ENCODE data around the gene MUC15.

Gene MUC15

DNA sequence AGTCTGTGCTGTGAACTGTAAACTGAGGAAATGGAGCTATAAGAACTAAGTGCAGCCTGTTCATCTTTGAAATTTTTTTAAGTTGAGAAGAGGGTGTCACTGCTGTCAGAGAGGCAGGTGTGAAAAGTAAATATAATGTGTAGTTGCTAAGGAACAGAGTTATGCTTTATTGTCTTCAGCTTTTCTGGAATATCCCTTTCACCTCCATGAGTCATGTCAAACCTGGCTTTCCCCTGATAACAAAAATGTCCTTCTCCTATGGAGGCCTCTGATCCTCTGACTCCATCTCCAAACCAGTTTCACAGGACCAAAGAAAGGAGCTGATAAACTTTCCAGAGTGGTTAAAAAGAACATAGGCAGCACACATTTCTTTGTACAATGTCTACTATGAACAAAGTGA is 12.8 kb upstream of the MUC15 start:
- Mint-ChIP-seq H3K36me3 (no peaks in the 10 kb centered on the region), H3K4me1 (no peaks in the 10 kb centered on the region), H3K27ac (no peak overlapping the region), H3K4me3 (no peak overlapping the region), H3K9me3 (peaks cover 7% of the 10 kb centered on the region)
- DNase-seq (ENCODE audit: low spot score in 2 of 2) (no peak), ATAC-seq (no peak)

DNA sequence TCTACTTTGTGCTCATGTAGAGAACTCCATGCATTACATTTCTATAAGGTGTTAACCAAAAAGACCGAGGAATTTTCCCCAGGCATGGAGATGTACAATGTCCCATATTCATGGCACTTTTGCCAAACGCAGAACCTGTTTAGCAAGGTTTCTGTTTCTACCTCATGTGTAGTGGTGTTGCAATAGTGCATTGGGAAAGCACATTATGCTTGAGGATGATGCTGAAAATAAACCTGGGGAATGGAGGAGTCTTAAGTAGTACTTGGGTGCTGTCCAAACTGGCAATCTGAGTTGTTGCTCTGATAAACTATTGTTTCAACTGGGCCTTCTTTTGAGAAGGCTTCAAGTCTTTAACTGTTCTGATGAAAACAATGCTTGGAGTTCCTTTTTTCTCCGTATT is 11.5 kb upstream of the MUC15 start:
- DNase-seq (ENCODE audit: low spot score in 2 of 2) (no peak), ATAC-seq (no peak)
- Mint-ChIP-seq H3K9me3 (peaks cover 7% of the 10 kb centered on the region), H3K36me3 (no peaks in the 10 kb centered on the region), H3K4me1 (no peaks in the 10 kb centered on the region), H3K27ac (no peak overlapping the region), H3K4me3 (no peak overlapping the region)

DNA sequence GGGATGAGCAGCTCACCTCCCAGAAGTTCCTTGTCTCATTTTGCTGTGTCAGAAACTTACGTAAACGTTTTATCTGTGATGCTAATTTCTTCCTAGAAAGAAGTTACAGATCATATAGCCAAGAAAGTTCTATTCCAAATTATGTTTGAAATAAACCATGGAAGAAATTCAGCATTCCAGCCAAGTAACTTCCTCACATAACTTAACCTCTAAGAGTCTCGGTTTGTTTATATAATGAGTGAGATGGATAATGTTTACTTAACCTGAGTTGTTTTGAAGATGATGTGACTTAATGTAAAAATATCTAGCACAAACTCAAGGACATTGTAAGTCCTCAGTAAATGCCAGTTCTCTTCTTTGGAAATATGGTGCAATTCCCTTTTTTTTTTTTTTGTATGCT is 8.9 kb upstream of the MUC15 start:
- H3K36me3 Mint-ChIP-seq: no peaks in the 10 kb centered on the region
- peaks cover 7% of the 10 kb centered on the region for H3K9me3 Mint-ChIP-seq
- no peaks in the 10 kb centered on the region for H3K4me1 Mint-ChIP-seq
- ATAC-seq (no peak), DNase-seq (ENCODE audit: low spot score in 2 of 2) (no peak)
- no peak overlapping the region for H3K4me3 Mint-ChIP-seq
- no peak overlapping the region for H3K27ac Mint-ChIP-seq

DNA sequence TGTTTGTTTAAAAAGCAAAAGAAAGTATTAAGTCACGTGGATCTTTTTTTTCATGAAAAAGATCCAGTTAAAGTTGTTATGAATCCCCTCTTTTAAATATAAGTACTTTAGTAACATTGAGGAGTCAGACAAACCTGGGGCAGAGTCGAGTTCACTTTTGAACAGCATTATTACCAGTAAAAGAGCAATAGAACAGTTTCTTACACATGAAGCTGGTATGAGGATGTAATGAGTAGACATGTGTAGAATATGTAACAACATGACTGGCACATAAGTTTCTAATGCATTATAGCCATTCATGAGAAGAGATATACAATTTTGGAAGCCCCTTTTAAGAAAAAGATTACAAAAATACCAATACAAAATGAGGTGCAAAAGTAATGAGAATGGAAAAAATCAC is 7.6 kb upstream of the MUC15 start:
- no peaks in the 10 kb centered on the region for H3K4me1 Mint-ChIP-seq
- ATAC-seq (no peak), DNase-seq (ENCODE audit: low spot score in 2 of 2) (no peak)
- H3K9me3 Mint-ChIP-seq: peaks cover 5% of the 10 kb centered on the region
- H3K4me3 Mint-ChIP-seq: no peak overlapping the region
- no peaks in the 10 kb centered on the region for H3K36me3 Mint-ChIP-seq
- no peak overlapping the region for H3K27ac Mint-ChIP-seq

- no peak overlapping the region for H3K27ac Mint-ChIP-seq
- H3K4me1 Mint-ChIP-seq: no peaks in the 10 kb centered on the region
- peaks cover 5% of the 10 kb centered on the region for H3K9me3 Mint-ChIP-seq
- no peaks in the 10 kb centered on the region for H3K36me3 Mint-ChIP-seq
- H3K4me3 Mint-ChIP-seq: no peak overlapping the region
- DNase-seq (ENCODE audit: low spot score in 2 of 2): no peak
- ATAC-seq: no peak
Observed at GRCh38 chr11:26578998-26579661, 7.1 kb upstream of the MUC15 start.

GRCh38 chr11:26575946-26576345 is 3.9 kb upstream of the MUC15 start:
- peaks cover 3% of the 10 kb centered on the region for H3K9me3 Mint-ChIP-seq
- ATAC-seq (no peak), DNase-seq (ENCODE audit: low spot score in 2 of 2) (no peak)
- H3K4me1 Mint-ChIP-seq: no peaks in the 10 kb centered on the region
- H3K27ac Mint-ChIP-seq: no peak overlapping the region
- H3K36me3 Mint-ChIP-seq: no peaks in the 10 kb centered on the region
- no peak overlapping the region for H3K4me3 Mint-ChIP-seq

DNA sequence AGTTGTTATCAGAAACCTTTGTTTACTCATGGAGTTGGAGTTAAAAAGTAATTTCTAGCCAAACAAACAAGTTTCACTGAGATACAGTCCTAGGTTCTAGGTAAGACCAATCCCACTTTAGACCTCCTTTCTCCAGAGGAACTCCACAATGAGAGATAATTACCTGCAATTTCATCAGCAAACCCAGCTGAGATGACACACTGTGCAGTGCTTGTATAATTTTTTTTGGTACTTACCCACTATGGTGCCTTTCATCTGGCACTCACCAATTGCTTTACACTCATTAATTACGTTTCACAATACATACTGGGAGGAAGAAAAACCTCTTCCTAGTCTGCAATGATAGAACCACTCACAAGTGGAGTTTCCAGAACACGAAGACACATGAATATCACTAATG is 1.8 kb upstream of the MUC15 start:
- no peak overlapping the region for H3K4me3 Mint-ChIP-seq
- no peak overlapping the region for H3K27ac Mint-ChIP-seq
- H3K4me1 Mint-ChIP-seq: no peaks in the 10 kb centered on the region
- no peaks in the 10 kb centered on the region for H3K36me3 Mint-ChIP-seq
- no peak for DNase-seq (ENCODE audit: low spot score in 2 of 2)
- H3K9me3 Mint-ChIP-seq: no peaks in the 10 kb centered on the region
- ATAC-seq: no peak

GRCh38 chr11:26572770-26573402 is 823 bp upstream of the MUC15 start:
- ATAC-seq (no peak), DNase-seq (ENCODE audit: low spot score in 2 of 2) (no peak)
- Mint-ChIP-seq H3K4me3 (no peak overlapping the region), H3K4me1 (no peaks in the 10 kb centered on the region), H3K27ac (no peak overlapping the region), H3K36me3 (no peaks in the 10 kb centered on the region), H3K9me3 (no peaks in the 10 kb centered on the region)

- H3K4me1 Mint-ChIP-seq: no peaks in the 10 kb centered on the region
- peaks cover 6% of the 10 kb centered on the region for H3K9me3 Mint-ChIP-seq
- no peak overlapping the region for H3K4me3 Mint-ChIP-seq
- H3K36me3 Mint-ChIP-seq: no peaks in the 10 kb centered on the region
- H3K27ac Mint-ChIP-seq: no peak overlapping the region
- ATAC-seq (no peak), DNase-seq (ENCODE audit: low spot score in 2 of 2) (no peak)
Observed at GRCh38 chr11:26569646-26570045, 2.4 kb downstream of the MUC15 start.

DNA sequence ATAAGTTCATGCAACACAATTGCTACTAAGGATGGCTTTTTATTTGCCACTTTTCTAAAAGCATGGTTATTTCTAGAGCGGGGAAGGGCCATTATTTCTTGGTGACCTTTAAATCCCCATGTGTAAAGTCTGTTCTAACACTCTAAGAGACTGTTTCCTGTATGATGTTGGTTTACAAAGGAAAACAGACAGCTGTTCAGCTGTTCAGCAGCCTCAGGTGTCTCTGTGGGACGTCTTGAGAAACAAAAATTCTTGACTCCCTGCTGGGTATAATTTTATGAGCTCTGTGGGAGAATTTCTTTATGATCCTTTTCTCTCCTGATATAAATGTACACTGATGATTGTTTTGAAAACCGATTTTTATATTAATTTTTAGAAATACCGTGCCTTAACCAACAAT is 13.9 kb downstream of the MUC15 start:
- no peaks in the 10 kb centered on the region for H3K4me1 Mint-ChIP-seq
- no peaks in the 10 kb centered on the region for H3K36me3 Mint-ChIP-seq
- ATAC-seq (no peak), DNase-seq (ENCODE audit: low spot score in 2 of 2) (no peak)
- peaks cover 9% of the 10 kb centered on the region for H3K9me3 Mint-ChIP-seq
- H3K4me3 Mint-ChIP-seq: no peak overlapping the region
- H3K27ac Mint-ChIP-seq: no peak overlapping the region

DNA sequence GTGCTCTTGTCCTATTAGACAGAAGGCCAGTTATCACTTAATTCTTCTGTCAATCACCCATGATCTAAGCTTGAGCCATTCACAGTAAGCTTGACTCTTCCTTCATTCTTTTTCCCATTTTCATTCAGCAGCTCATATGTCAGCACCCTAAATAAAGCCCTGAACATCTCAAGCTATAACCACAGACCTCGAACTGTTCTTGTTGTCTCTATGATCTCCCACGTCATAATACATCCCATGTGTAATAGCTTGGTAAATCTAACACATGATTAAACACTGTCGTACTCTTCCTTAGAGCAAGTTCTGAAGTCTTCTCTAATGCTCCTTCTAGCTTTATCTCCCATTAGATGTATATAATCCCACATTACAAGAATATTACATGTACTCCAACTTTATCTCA is 14.4 kb downstream of the MUC15 start:
- DNase-seq (ENCODE audit: low spot score in 2 of 2) (no peak), ATAC-seq (no peak)
- H3K9me3 Mint-ChIP-seq: peaks cover 9% of the 10 kb centered on the region
- H3K4me1 Mint-ChIP-seq: no peaks in the 10 kb centered on the region
- no peak overlapping the region for H3K27ac Mint-ChIP-seq
- no peak overlapping the region for H3K4me3 Mint-ChIP-seq
- no peaks in the 10 kb centered on the region for H3K36me3 Mint-ChIP-seq

- no peak for DNase-seq (ENCODE audit: low spot score in 2 of 2)
- no peaks in the 10 kb centered on the region for H3K36me3 Mint-ChIP-seq
- H3K9me3 Mint-ChIP-seq: peaks cover 12% of the 10 kb centered on the region
Observed at GRCh38 chr11:26556582-26556981, 15.5 kb downstream of the MUC15 start.

DNA sequence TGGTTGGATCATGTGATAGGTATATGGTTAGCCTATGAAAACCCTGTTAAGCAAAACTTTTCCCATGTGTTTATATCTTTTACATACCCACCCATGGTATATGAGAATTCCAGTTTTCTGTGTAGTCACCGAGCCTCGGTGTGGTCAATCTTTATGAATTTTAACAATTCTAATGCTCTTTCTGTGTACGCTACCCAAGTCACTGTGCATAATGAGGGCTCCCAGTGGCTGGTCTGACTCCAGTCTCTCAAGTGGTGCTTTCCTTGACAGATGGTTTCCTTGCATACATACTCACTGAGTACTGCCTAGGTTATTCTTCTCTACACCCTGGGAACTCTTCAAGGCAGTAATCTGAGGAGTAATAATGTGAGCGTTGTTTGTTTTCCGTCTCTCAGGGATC is 17.6 kb downstream of the MUC15 start:
- H3K9me3 Mint-ChIP-seq: peaks cover 9% of the 10 kb centered on the region
- no peak overlapping the region for H3K4me3 Mint-ChIP-seq

More at GRCh38 chr11:26556582-26556981, 15.5 kb downstream of the MUC15 start:
- no peak overlapping the region for H3K27ac Mint-ChIP-seq
- no peak overlapping the region for H3K4me3 Mint-ChIP-seq
- no peak for ATAC-seq
- H3K4me1 Mint-ChIP-seq: no peaks in the 10 kb centered on the region

DNA sequence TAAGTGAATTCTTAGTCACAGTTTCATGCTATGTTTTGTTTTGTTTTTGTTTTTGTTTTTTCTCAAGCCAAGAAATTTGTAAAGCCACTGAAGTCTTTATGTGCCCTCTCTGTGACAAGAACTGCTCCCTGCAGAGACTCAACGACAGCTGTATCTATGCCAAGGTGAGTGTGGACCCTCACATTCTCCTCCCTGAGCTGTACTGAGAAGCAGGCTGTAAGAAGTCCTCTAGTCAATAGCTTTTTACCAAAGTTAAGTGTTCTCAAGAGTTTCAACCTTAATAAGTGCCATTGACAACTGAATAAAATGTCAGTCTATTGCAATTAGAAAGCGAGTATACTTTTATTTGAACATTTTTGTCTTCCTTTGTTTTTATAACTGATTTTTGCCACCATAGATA is 18.9 kb downstream of the MUC15 start:
- no peak for ATAC-seq
- H3K9me3 Mint-ChIP-seq: peaks cover 11% of the 10 kb centered on the region
- H3K36me3 Mint-ChIP-seq: no peaks in the 10 kb centered on the region
- H3K4me1 Mint-ChIP-seq: no peaks in the 10 kb centered on the region
- no peak overlapping the region for H3K27ac Mint-ChIP-seq
- DNase-seq (ENCODE audit: low spot score in 2 of 2): no peak
- H3K4me3 Mint-ChIP-seq: no peak overlapping the region

More for the DNA sequence above, 17.6 kb downstream of the MUC15 start:
- H3K36me3 Mint-ChIP-seq: no peaks in the 10 kb centered on the region
- ATAC-seq (no peak), DNase-seq (ENCODE audit: low spot score in 2 of 2) (no peak)
- no peak overlapping the region for H3K27ac Mint-ChIP-seq
- H3K4me1 Mint-ChIP-seq: no peaks in the 10 kb centered on the region

- H3K4me3 Mint-ChIP-seq: no peak overlapping the region
- no peaks in the 10 kb centered on the region for H3K36me3 Mint-ChIP-seq
- no peak for DNase-seq (ENCODE audit: low spot score in 2 of 2)
- H3K4me1 Mint-ChIP-seq: no peaks in the 10 kb centered on the region
- H3K9me3 Mint-ChIP-seq: peaks cover 8% of the 10 kb centered on the region
- ATAC-seq: no peak
- H3K27ac Mint-ChIP-seq: no peak overlapping the region
Observed at GRCh38 chr11:26551186-26551801, 20.8 kb downstream of the MUC15 start.

DNA sequence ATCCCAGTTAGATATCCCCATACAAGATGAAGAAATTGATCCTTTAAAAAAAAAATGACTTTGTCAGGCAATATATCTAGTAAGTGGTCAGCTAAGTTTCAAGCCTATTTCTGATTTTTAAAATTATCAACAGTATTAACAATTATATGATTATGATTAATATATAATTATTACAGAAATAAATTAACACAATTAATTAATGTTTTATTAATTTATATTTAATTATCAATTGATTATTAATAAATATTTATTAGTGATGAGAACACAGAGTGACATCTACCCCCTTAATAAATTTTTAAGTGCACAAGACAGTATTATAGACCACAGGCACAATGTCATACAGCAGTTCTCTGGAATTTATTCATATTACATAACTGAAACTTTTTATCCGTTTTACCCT is 22.0 kb downstream of the MUC15 start:
- no peaks in the 10 kb centered on the region for H3K36me3 Mint-ChIP-seq
- no peak for ATAC-seq
- no peaks in the 10 kb centered on the region for H3K4me1 Mint-ChIP-seq
- no peak overlapping the region for H3K27ac Mint-ChIP-seq
- no peak for DNase-seq (ENCODE audit: low spot score in 2 of 2)
- H3K9me3 Mint-ChIP-seq: peaks cover 12% of the 10 kb centered on the region
- no peak overlapping the region for H3K4me3 Mint-ChIP-seq

Measured in stimulated activated effector memory CD8-positive, alpha-beta T cell treated with anti-CD3 and anti-CD28 coated beads, Interleukin-12 subunit alpha, Interleukin-12 subunit beta, amount 100 ng/mL, for 72 hours (primary cell).